Posterior vena cava (tissue), 2 donors: ENCODE measurements around the gene LYPD6. TPM values are rescaled to one million over a fixed set of nuclear protein-coding genes. Genes with fewer than 3 reads are reported as not detected.

Source experiments
- DNase-seq: peaks from one replicate; pipeline ENCODE4 v3.0.0-alpha.2; 2020; ENCODE audit warnings: low spot score
- intact Hi-C, 2 donors: fragments of 100-400 bp; cut with DNase I; formaldehyde crosslinking; loops; one replicate each; pipeline versions ENCODE4 v1.14.1 to v1.14.2; 2022 to 2023
- total RNA-seq, 2 donors: library from RNA; stranded (reverse); fragmentation: NEBNext Ultra II Directional; extraction: Animal tissue kit (Norgen Biotek cat#: 25700); gene quantifications; one replicate each; pipeline ENCODE4 v1.2.1, GENCODE V29; 2021
- donor health status: DM: yes; HTN: yes; CAD: no.
- donor health status: DM: yes; HTN: yes; CAD: no.

LYPD6 gene
- total RNA-seq, 2 donors from 2014 or later = 0.23 to 0.38 TPM

- intact Hi-C loops = no loop called here
- no peak for DNase-seq
Measured at GRCh38 chr2:149430743-149431736, 100.7 kb downstream of the LYPD6 start.

GRCh38 chr2:149438330-149438960, 108.1 kb downstream of the LYPD6 start:
- DNase-seq = no peak

GRCh38 chr2:149441255-149441654, 110.9 kb downstream of the LYPD6 start:
- intact Hi-C loops = no loop called here
- DNase-seq = no peak

More at GRCh38 chr2:149438330-149438960, 108.1 kb downstream of the LYPD6 start:
- intact Hi-C loops = no loop called here

- DNase-seq = no peak
- intact Hi-C loops = no loop called here
Measured at GRCh38 chr2:149442346-149442745, 112.0 kb downstream of the LYPD6 start.

GRCh38 chr2:149443150-149443549, 112.8 kb downstream of the LYPD6 start:
- no peak for DNase-seq
- intact Hi-C loops = no loop called here

DNA sequence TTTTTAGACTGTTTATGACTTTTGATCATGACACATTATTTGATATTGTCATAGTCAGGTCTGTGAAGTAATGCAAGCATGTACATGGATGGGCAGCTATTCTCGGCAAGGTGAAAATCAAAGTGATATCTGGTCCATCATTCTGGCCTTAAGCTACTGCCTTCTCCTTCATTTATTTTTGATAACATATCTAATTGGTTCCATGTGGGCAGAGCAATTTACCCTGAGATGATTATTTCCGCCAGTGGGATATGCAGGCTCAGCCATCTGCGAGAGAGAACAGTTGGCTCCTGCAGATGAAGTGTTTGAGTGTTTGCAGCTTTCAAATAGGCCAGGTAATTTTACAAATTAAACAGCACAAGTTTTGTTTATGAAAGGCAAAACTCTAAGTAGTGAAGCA, 116.4 kb downstream of the LYPD6 start:
- intact Hi-C loops = no loop called here
- no peak for DNase-seq

GRCh38 chr2:149448315-149448714, 117.9 kb downstream of the LYPD6 start:
- intact Hi-C loops = no loop called here
- no peak for DNase-seq

GRCh38 chr2:149449017-149449416, 118.6 kb downstream of the LYPD6 start:
- intact Hi-C loops = no loop called here
- DNase-seq = no peak

- intact Hi-C loops = no loop called here
- no peak for DNase-seq
Measured at GRCh38 chr2:149451417-149452165, 121.2 kb downstream of the LYPD6 start.

- no peak for DNase-seq
- intact Hi-C loops = no loop called here
Measured at GRCh38 chr2:149456285-149456684, 125.9 kb downstream of the LYPD6 start.

- intact Hi-C loops = no loop called here
- DNase-seq = no peak
Measured at GRCh38 chr2:149458502-149458901, 128.1 kb downstream of the LYPD6 start.

DNA sequence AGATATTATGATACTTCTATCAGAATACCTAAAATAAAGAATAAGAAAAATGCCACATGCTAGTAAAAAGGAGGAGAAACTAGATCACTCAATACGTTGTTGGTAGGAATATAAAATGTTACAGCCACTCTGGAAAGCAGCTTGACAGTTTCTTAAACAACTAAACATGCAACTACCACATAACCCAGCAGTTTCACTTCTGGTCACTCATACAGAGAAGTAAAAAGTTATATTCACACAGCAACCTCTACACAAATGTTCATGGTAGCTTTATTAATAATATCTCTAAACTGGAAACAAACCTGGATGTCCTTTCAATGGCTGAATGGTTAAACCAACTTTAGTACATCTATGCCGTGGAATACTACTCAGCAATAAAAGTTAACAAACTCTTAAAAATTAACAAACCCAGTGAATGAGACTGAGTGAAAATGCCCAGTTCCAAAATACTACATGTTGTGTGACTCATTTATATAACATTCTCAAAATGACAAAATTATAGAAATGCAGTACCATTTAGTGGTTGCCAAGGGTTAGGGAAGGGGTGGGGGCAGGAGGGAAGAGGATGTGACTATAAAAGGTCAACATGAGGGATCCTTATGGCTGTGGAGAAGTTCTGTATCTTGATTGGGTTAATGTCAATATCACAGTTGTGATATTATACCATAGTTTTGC, 133.1 kb downstream of the LYPD6 start:
- no peak for DNase-seq
- intact Hi-C loops = no loop called here

DNA sequence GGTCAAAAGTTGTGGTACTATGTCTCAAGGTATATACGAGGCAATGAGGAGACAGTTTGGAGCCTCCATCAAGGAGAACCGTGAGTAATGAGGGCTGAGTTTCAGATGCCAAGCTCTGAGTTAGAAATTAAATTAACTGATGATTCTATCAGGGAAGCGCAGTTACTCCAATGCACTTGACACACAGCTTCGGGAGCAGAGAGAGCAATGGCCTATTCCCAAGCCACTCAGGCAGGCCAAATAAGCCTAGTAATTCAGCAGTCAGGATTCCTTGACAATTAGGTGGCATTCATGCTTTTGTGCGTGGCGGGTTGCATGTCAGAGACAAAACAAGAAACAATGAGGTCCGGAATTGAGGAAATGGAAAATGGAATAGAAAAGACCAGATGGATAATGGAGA, 134.0 kb downstream of the LYPD6 start:
- intact Hi-C loops = no loop called here
- DNase-seq = no peak

- no peak for DNase-seq
- intact Hi-C loops = no loop called here
Measured at GRCh38 chr2:149465873-149466272, 135.5 kb downstream of the LYPD6 start.

DNA sequence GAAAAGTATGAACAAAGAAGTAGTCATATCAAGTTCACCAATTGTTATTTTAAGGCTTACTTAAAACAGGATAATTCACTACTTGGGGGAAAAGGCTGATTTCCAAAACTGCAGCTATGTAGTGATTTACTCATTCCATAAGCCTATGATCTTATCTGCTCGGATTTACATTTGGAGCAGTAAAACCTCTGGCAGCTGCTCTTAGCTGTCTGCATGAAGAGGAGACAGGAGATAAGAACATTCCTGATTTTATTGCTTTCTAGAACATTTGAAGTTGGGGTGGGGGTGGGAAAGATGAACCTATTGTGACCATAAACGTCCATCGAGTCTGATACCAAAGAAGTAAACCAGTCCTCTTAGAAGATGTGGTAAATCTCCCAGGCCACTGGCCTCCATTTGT, 136.2 kb downstream of the LYPD6 start:
- no peak for DNase-seq
- intact Hi-C loops = no loop called here

- intact Hi-C loops = no loop called here
- no peak for DNase-seq
Measured at GRCh38 chr2:149467436-149467835, 137.0 kb downstream of the LYPD6 start.

DNA sequence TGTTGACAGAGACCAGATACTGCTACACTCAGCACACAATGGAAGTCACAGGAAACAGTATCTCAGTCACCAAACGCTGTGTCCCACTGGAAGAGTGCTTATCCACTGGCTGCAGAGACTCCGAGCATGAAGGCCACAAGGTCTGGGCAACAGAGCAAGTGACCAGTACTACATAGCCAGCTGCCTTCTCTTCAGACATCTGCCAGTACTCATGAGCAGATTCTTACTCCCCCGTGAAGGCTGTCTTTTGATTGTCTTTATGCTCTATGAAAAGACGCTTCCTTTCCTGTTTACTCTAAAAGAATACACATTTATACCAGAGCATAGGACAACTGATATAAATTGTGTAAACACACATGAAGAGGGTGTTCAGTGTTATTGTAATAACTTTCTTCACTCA, 138.2 kb downstream of the LYPD6 start:
- no peak for DNase-seq
- intact Hi-C loops = no loop called here

DNA sequence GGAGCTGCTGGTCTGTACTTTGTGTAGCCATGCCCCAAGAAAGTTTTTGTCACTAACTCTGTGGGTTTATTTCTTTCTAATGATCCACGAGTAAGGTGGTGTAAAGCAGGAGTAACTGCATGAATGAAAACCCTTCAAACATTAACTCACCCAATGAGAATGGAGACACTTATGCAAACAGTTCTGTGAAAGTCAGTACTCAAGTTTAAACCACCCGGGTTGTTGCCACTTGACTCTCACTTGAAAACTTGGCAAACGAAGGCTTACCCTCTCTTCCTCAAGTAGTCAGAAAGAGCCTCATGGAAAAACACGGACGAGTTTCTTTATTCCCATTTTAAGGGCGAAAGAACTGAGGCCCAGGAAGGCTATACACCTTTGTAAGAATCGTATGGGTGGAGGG, 139.7 kb downstream of the LYPD6 start:
- no peak for DNase-seq
- intact Hi-C loops = no loop called here

- DNase-seq = no peak
Measured at GRCh38 chr2:149472413-149472812, 142.0 kb downstream of the LYPD6 start.

More at GRCh38 chr2:149472413-149472812, 142.0 kb downstream of the LYPD6 start:
- intact Hi-C loops = no loop called here
